Measurements from ENCODE around the gene RICTOR.

GRCh38 chr5:39093352-39093751, 19.2 kb upstream of the RICTOR start:
- TF ChIP-seq POLR2A (IDR thresholded peaks at IDR 0.05) (no peak), CTCF (IDR thresholded peaks at IDR 0.05) (no peak)

Data from esophagus squamous epithelium (tissue), 4 donors.